Hepatocyte (in vitro differentiated cells): ENCODE results near the gene AP2A2. TPM values are rescaled to one million over a fixed set of nuclear protein-coding genes. Genes with fewer than 3 reads are reported as not detected.

Experiments
- DNase-seq: peaks from one replicate; pipeline ENCODE4 v3.0.0-alpha.2; 2016; ENCODE audit warnings: low spot score
- H2AFZ ChIP-seq: fragments of 200-600 bp; sonication (generic); 2 replicates; pipeline ENCODE4 v1.6.0; 2016; ENCODE audit warnings: antibody characterized with exemption, mild to moderate bottlenecking
- H3K27ac ChIP-seq: fragments of 200-600 bp; sonication (generic); 2 replicates; pipeline ENCODE4 v1.5.1; 2016; ENCODE audit warnings: mild to moderate bottlenecking
- H3K27me3 ChIP-seq: fragments of 200-600 bp; sonication (generic); 2 replicates; pipeline ENCODE4 v1.6.1; 2016
- H3K36me3 ChIP-seq: fragments of 200-600 bp; sonication (generic); replicated peaks from 2 replicates; pipeline ENCODE4 v1.5.1; 2016; ENCODE audit warnings: low read depth; ENCODE audit not compliant: insufficient read depth
- H3K4me1 ChIP-seq: fragments of 200-600 bp; sonication (generic); 2 replicates; pipeline ENCODE4 v1.5.1; 2016; ENCODE audit warnings: mild to moderate bottlenecking, moderate library complexity; ENCODE audit not compliant: insufficient read depth
- H3K4me2 ChIP-seq: fragments of 200-600 bp; sonication (generic); 2 replicates; pipeline ENCODE4 v1.6.0; 2016
- H3K4me3 ChIP-seq: fragments of 200-600 bp; sonication (generic); 2 replicates; pipeline ENCODE4 v1.5.1; 2016; ENCODE audit warnings: mild to moderate bottlenecking
- H3K79me2 ChIP-seq: fragments of 200-600 bp; sonication (generic); 2 replicates; pipeline ENCODE4 v1.6.0; 2017; ENCODE audit warnings: mild to moderate bottlenecking
- H3K9me2 ChIP-seq: fragments of 200-600 bp; sonication (generic); replicated peaks from 2 replicates; pipeline ENCODE4 v1.6.0; 2017; ENCODE audit warnings: mild to moderate bottlenecking; ENCODE audit not compliant: insufficient read depth
- H3K9me3 ChIP-seq: fragments of 200-600 bp; sonication (generic); 2 replicates; pipeline ENCODE4 v1.5.1; 2016; ENCODE audit warnings: low read depth, mild to moderate bottlenecking
- H4K20me1 ChIP-seq: fragments of 200-600 bp; sonication (generic); 2 replicates; pipeline ENCODE4 v1.6.0; 2016; ENCODE audit warnings: mild to moderate bottlenecking; ENCODE audit not compliant: insufficient read depth, poor library complexity, severe bottlenecking
- EZH2 ChIP-seq: fragments of 200-600 bp; sonication (generic); IDR thresholded peaks from 2 replicates; pipeline ENCODE4 v1.6.1; 2016; ENCODE audit warnings: antibody characterized with exemption, mild to moderate bottlenecking, borderline replicate concordance
- EZH2phosphoT487 ChIP-seq: fragments of 200-600 bp; sonication (generic); IDR thresholded peaks from one replicate; pipeline ENCODE4 v1.6.1; 2018; ENCODE audit warnings: antibody characterized with exemption, mild to moderate bottlenecking, low read depth, moderate library complexity; ENCODE audit not compliant: unreplicated experiment, severe bottlenecking
- WGBS: methylation state at CpG from one replicate; pipeline ENCODE4 v1.1.6; 2016; ENCODE audit warnings: low lambda C conversion rate; ENCODE audit errors: missing lambda C conversion rate; 5-methylcytosine and 5-hydroxymethylcytosine counted together
- polyA plus RNA-seq: library from polyadenylated mRNA; unstranded; fragments of >200 nt; fragmentation: Nextera tagmentation; extraction: Ambion mirVana; gene quantifications from 2 replicates; pipeline ENCODE4 v1.2.1, GENCODE V29; 2016
- total RNA-seq: library from RNA; depleted of rRNA; stranded (reverse); fragments of >200 nt; gene quantifications from 2 replicates; pipeline ENCODE4 v1.2.3, GENCODE V29; 2014
- TF ChIP-seq, protein P1 (sequence below): fragments of 200-600 bp; sonication (generic); IDR thresholded peaks from 2 replicates; pipeline ENCODE4 v1.5.1; 2016; ENCODE audit warnings: antibody characterized with exemption, mild to moderate bottlenecking; ENCODE audit not compliant: poor library complexity

Gene AP2A2
- total and polyA plus RNA-seq, 2 experiments from 2014 or later = 49.7 to 68.0 TPM

DNA sequence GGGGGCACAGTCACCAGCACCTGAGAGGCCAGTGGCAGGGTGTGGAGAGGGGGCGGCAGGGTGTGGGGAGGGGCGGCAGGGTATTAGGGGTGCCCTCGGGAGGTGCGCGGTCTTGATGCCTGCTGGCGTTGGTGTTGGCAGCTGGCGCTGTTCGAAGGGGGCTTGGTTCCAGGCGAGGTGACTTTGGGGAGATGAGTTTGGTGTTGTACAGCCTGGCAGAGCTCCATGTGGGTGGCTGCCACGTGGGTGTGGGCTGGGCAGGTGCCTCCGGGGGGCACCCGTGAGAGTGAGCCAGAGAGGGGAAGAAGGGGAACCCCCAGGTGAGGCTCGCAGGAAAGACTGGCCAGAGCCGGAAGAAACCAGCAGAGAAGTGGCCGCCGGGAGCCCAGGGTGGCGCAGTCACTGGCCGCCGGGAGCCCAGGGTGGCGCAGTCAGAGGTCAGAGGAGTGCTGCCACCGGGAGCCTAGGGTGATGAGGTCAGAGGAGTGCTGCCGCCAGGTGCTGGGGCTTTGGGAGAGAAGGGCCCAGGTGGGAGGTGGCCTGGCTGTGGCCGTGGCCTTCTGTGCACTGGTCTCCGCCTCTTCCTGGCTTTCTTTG lies 66.1 kb downstream of the AP2A2 start:
- no peaks in the 10 kb centered on the region for H3K9me2 ChIP-seq
- H3K27ac ChIP-seq = no peak overlapping the region
- no peak overlapping the region for H2AFZ ChIP-seq
- H3K4me1 ChIP-seq = no peaks in the 10 kb centered on the region
- no peaks in the 10 kb centered on the region for H3K79me2 ChIP-seq
- H3K9me3 ChIP-seq = no peaks in the 10 kb centered on the region
- H3K4me2 ChIP-seq = no peak overlapping the region
- H4K20me1 ChIP-seq = peaks cover 11% of the 10 kb centered on the region
- no peaks in the 10 kb centered on the region for H3K36me3 ChIP-seq
- H3K4me3 ChIP-seq = no peak overlapping the region
- no peak for DNase-seq
- H3K27me3 ChIP-seq = no peaks in the 10 kb centered on the region
- TF ChIP-seq EZH2phosphoT487 = no peak
- TF ChIP-seq, protein P1, sequence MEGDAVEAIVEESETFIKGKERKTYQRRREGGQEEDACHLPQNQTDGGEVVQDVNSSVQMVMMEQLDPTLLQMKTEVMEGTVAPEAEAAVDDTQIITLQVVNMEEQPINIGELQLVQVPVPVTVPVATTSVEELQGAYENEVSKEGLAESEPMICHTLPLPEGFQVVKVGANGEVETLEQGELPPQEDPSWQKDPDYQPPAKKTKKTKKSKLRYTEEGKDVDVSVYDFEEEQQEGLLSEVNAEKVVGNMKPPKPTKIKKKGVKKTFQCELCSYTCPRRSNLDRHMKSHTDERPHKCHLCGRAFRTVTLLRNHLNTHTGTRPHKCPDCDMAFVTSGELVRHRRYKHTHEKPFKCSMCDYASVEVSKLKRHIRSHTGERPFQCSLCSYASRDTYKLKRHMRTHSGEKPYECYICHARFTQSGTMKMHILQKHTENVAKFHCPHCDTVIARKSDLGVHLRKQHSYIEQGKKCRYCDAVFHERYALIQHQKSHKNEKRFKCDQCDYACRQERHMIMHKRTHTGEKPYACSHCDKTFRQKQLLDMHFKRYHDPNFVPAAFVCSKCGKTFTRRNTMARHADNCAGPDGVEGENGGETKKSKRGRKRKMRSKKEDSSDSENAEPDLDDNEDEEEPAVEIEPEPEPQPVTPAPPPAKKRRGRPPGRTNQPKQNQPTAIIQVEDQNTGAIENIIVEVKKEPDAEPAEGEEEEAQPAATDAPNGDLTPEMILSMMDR = no peak
- no peak for TF ChIP-seq EZH2
- WGBS = 94% methylated on average over 13 of the region's 24 CpGs

DNA sequence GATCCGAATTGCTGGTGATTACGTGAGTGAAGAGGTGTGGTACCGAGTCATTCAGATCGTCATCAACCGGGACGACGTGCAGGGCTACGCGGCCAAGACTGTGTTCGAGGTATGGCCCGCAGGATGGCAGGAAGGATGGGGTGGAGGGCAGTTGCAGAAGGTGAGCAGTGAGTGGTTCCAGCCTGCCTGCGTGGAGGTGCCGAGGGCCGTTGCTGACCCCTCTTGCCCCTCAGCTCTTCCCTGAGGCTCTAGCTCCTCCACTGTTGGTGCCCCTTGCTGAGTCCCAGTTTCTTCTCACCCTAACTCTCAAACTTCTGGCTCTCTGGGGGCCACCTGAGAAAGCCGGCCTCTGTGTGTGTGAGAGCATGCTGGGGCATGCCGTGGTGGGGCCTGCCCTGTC lies 66.9 kb downstream of the AP2A2 start:
- Histone ChIP-seq H3K9me2 (no peaks in the 10 kb centered on the region), H2AFZ (no peak overlapping the region), H3K36me3 (no peaks in the 10 kb centered on the region), H3K27me3 (no peaks in the 10 kb centered on the region), H3K27ac (no peak overlapping the region), H3K4me2 (no peak overlapping the region), H3K4me1 (no peaks in the 10 kb centered on the region), H3K79me2 (no peaks in the 10 kb centered on the region), H3K4me3 (no peak overlapping the region), H4K20me1 (peaks cover 12% of the 10 kb centered on the region), H3K9me3 (no peaks in the 10 kb centered on the region)
- WGBS = 95% methylated on average over 16 of the region's 16 CpGs
- TF ChIP-seq EZH2phosphoT487 = no peak
- no peak for TF ChIP-seq EZH2
- TF ChIP-seq, protein P1 = no peak
- DNase-seq = no peak

DNA sequence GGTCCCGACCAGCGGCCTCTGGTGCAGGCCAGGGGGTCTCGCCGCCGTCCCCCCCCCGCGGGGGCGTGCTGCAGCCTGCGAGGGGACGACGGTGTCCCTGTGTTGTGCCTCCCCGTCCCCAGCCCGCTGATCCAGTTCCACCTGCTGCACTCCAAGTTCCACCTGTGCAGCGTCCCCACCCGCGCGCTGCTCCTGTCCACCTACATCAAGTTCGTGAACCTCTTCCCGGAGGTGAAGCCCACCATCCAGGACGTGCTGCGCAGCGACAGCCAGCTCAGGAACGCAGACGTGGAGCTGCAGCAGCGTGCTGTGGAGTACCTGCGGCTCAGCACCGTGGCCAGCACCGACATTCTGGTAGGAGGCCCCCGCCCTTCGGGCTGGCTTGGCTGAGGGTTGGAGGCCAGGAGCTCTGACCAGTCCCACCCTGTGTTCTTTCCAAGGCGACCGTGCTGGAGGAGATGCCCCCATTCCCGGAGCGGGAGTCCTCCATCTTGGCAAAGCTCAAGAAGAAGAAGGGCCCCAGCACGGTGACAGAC lies 68.0 kb downstream of the AP2A2 start:
- 96% methylated on average over 26 of the region's 35 CpGs for WGBS
- Histone ChIP-seq H3K36me3 (no peaks in the 10 kb centered on the region), H2AFZ (no peak overlapping the region), H3K9me2 (no peaks in the 10 kb centered on the region), H3K4me2 (no peak overlapping the region), H3K4me3 (no peak overlapping the region), H4K20me1 (peaks cover 12% of the 10 kb centered on the region), H3K27me3 (no peaks in the 10 kb centered on the region), H3K79me2 (no peaks in the 10 kb centered on the region), H3K4me1 (no peaks in the 10 kb centered on the region), H3K9me3 (no peaks in the 10 kb centered on the region), H3K27ac (no peak overlapping the region)
- TF ChIP-seq, protein P1 = no peak
- DNase-seq = no peak
